Thyroid gland (tissue), 4 donors: Measurements from ENCODE around the gene AURKAIP1. TPM values are rescaled to one million over a fixed set of nuclear protein-coding genes. Genes with fewer than 3 reads are reported as not detected.
A peak's percentile ranks its signal among the peaks of the same experiment; 100 is the strongest.

Experiments
- DNase-seq, 2 donors: peaks; one replicate each; pipeline ENCODE4 v3.0.0-alpha.2; 2019
- H3K27ac ChIP-seq, 3 donors: fragments of 200-600 bp; sonication (generic); 1 replicate in 2 of 3; 2 replicates in 1 of 3; pipeline ENCODE4 v1.5.1; 2016 to 2019; ENCODE audit warnings: mild to moderate bottlenecking in 1 of 3, moderate library complexity in 1 of 3
- H3K27me3 ChIP-seq: fragments of 200-600 bp; sonication (generic); one replicate; pipeline ENCODE4 v1.5.1; 2019
- H3K36me3 ChIP-seq, 2 donors: fragments of 200-600 bp; sonication (generic); one replicate each; pipeline ENCODE4 v1.5.1; 2016 to 2019
- H3K4me1 ChIP-seq, 2 donors: fragments of 200-600 bp; sonication (generic); one replicate each; pipeline ENCODE4 v1.5.1; 2017 to 2019
- H3K4me3 ChIP-seq, 3 donors: fragments of 200-600 bp; sonication (generic); replicated peaks in 1 of 3; 1 replicate in 2 of 3; 2 replicates in 1 of 3; pipeline ENCODE4 v1.5.1; 2016; ENCODE audit warnings: mild to moderate bottlenecking in 1 of 3
- H3K9me3 ChIP-seq: fragments of 200-600 bp; sonication (generic); one replicate; pipeline ENCODE4 v1.5.1; 2017
- POLR2A ChIP-seq, 2 donors: fragments of 450-650 bp; IDR thresholded peaks; one replicate each; pipeline ENCODE4 v1.6.1; 2017; ENCODE audit warnings: antibody characterized with exemption in 2 of 2, mild to moderate bottlenecking in 2 of 2, moderate library complexity in 1 of 2
- WGBS, 2 donors: methylation state at CpG; one replicate each; pipeline ENCODE4 v1.1.5; 2017; 5-methylcytosine and 5-hydroxymethylcytosine counted together
- intact Hi-C: fragments of 100-400 bp; cut with DNase I; formaldehyde crosslinking; loops from one replicate; pipeline ENCODE4 v1.15.1; 2023
- total RNA-seq, 4 donors: library from RNA; depleted of rRNA; stranded (reverse); fragments of >200 nt; gene quantifications; one replicate each; pipeline ENCODE4 v1.2.3, GENCODE V29; 2016
- TF ChIP-seq, protein P1 (sequence below), 6 experiments: fragments of 200-600 bp in 3 of 6; fragments of 450-650 bp in 3 of 6; sonication (generic) in 3 of 6; IDR thresholded peaks; one replicate each; pipeline ENCODE4 v1.5.1; 2016 to 2019; ENCODE audit warnings: antibody characterized with exemption in 6 of 6, mild to moderate bottlenecking in 2 of 6, inconsistent platforms in 1 of 6, moderate library complexity in 1 of 6

The AURKAIP1 gene
- total RNA-seq, 4 donors from 2014 or later = 73.8 to 198 (median 105) TPM

DNA sequence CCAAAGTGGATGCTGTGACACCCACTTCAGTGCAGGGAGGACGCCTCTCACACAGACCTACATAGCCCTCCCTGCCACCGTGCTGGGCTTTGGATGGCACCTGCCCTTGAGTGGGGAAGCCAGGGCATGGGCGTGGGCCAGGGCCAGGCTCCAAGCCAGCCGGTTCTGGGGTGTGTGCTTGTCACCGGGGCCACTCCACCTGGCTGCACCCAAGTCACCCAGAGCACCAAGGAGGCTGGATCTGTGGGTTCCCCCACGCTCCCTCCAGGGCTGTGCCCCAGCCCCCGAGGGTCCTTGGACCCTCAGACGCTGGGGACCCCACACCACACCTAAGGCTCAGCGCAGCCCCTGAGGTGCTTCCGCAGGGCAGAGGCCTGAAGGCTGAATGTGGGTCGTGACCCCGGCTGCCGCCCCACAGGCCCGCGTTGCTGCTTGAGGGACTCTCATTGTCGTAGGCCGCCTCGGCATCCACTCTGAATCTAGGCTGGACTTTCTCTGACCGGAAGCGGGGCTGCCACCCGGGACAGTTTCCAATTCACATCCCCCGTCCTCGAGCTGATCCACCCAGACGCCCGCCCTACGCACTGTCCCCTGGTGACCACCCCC lies 18.1 kb downstream of the AURKAIP1 start:
- 30 to 40% methylated on average over 4 to 7 of the region's 26 CpGs for WGBS, 2 donors
- Histone ChIP-seq H3K9me3 (no peaks in the 10 kb centered on the region), H3K4me3 (no peak overlapping the region), H3K27ac (peak overlapping the region in 2 of 3 donors; percentile 86 to 87), H3K27me3 (no peaks in the 10 kb centered on the region), H3K36me3 (peaks cover 0 to 4% of the 10 kb centered on the region in 2 donors), H3K4me1 (peaks cover 43 to 85% of the 10 kb centered on the region in 2 donors)
- TF ChIP-seq, protein P1, sequence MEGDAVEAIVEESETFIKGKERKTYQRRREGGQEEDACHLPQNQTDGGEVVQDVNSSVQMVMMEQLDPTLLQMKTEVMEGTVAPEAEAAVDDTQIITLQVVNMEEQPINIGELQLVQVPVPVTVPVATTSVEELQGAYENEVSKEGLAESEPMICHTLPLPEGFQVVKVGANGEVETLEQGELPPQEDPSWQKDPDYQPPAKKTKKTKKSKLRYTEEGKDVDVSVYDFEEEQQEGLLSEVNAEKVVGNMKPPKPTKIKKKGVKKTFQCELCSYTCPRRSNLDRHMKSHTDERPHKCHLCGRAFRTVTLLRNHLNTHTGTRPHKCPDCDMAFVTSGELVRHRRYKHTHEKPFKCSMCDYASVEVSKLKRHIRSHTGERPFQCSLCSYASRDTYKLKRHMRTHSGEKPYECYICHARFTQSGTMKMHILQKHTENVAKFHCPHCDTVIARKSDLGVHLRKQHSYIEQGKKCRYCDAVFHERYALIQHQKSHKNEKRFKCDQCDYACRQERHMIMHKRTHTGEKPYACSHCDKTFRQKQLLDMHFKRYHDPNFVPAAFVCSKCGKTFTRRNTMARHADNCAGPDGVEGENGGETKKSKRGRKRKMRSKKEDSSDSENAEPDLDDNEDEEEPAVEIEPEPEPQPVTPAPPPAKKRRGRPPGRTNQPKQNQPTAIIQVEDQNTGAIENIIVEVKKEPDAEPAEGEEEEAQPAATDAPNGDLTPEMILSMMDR (IDR thresholded peaks at IDR 0.05) = no peak
- no peak for TF ChIP-seq POLR2A (IDR thresholded peaks at IDR 0.05)
- peak; percentile 74 to 75 for DNase-seq
- intact Hi-C loops = loop anchor here (5.0 kb wide), 1 partner anchor 40 kb away; no protein-coding TSS in a partner anchor

DNA sequence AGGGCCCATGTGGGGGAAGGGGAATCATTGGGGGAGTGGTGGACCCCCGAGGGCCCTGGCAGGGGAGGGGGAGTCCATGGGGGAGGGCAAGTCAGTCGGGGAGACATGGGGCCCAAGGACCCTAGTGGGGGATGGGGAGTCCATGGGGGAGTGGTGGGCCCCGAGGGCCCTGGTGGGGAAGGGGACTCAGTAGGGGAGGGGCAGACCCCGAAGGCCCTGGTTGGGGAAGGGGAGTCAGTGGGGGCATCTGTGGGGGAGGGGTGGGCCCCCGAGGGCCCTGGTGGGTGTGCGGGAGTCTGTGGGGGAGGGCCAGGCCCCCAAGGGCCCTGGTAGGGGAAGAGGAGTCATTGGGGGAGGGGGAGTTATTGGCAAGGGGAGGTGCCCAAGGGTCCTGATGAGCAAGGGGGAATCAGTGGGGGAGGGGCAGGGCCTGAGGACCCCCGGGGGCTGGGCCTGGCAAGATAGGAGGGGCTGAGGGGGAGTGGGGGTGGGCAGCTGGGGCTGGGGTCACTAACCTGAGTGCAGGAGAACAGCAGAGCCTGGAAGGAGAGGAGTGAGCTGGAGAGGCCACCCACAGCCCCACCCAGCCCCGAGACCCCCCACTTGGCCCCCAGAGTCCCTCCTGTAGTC lies 18.7 kb downstream of the AURKAIP1 start:
- TF ChIP-seq, protein P1 (IDR thresholded peaks at IDR 0.05) = no peak
- no peak for TF ChIP-seq POLR2A (IDR thresholded peaks at IDR 0.05)
- intact Hi-C loops = loop anchor here (5.0 kb wide), 1 partner anchor 39 kb away; no protein-coding TSS in a partner anchor
- Histone ChIP-seq H3K27me3 (no peaks in the 10 kb centered on the region), H3K4me1 (peaks cover 46 to 89% of the 10 kb centered on the region in 2 donors), H3K36me3 (peaks cover 0 to 4% of the 10 kb centered on the region in 2 donors), H3K4me3 (no peak overlapping the region), H3K9me3 (no peaks in the 10 kb centered on the region), H3K27ac (peak overlapping the region in 2 of 3 donors; percentile 86 to 87)
- 20 to 28% methylated on average over 5 to 8 of the region's 8 CpGs for WGBS, 2 donors
- DNase-seq = no peak

DNA sequence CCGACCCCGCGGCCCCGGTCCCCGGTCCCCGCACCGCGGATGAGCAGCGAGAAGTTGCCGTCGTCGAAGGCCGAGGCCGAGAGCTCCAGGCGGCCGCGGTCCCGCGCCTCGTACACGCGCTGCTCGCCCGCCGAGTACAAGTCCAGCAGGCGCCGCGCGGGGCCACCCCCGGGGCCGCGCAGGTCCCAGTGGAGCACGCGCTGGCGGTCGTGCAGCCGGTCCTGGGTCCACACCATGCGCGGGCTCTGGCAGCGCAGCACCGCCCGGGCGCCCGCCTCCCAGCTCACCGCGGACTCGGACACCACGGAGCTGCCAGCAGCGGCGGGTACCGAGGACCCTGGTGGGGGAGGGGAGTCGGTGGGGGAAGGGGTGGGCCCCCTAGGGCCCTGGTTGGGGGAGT lies 19.6 kb downstream of the AURKAIP1 start:
- H3K9me3 ChIP-seq = no peaks in the 10 kb centered on the region
- DNase-seq = peak in 1 of 2 donors; percentile 39
- WGBS, 2 donors = 12 to 13% methylated on average over 3 to 23 of the region's 52 CpGs
- H3K27ac ChIP-seq = no peak overlapping the region
- no peak for TF ChIP-seq POLR2A (IDR thresholded peaks at IDR 0.05)
- TF ChIP-seq, protein P1 (IDR thresholded peaks at IDR 0.05) = no peak
- intact Hi-C loops = loop anchor here (5.0 kb wide), 1 partner anchor 38 kb away; no protein-coding TSS in a partner anchor
- H3K4me3 ChIP-seq = no peak overlapping the region
- H3K36me3 ChIP-seq = peaks cover 0 to 4% of the 10 kb centered on the region in 2 donors
- peaks cover 47 to 81% of the 10 kb centered on the region in 2 donors for H3K4me1 ChIP-seq
- H3K27me3 ChIP-seq = no peaks in the 10 kb centered on the region

DNA sequence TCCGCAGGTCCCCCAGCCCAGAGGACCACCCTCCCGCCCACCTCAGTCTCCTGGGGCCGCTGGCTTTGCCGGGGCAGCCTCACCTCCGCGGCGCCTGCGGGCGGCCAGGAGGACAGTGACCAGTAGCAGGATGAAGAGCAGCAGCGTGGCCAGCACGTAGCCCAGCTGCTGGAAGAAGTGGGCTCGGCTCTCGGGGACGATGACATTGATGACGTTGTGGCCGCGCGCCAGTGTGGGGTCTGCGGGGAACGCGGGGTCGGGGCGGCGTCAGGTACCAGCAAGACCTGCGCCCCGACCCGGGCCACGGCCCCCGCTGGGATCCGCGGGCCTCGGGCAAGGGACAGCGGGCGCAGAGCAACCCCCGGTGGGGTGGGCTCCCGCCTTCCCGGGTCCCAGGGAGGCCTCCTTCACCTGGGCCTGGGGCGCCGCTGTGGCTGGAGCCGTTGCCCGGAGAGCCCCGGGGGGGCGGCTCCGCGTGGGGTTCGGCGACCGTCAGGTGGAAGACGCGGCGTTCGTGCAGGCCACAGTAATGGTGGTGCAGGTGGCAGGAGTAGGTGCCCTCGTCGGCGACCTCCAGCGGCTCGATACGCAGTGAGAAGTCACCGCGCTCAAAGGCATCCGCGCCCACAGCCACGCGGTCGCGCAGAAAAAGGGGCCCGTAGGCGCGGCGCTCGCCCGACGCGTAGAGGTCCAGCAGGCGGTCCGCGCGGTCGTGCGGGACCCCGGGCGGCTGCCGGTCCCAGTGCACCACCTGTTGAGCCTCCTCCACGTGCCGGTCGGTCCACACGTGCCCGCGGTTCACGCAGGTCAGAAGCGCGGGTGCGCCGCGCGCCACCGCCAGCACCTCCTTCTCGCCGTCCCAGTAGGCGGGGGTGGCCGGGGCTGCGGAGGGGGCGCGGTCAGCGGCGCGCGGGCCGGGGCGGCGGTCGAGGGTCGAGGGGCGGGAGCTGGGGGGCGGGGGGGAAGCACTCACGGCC lies 20.4 kb downstream of the AURKAIP1 start:
- Histone ChIP-seq H3K36me3 (peaks cover 0 to 4% of the 10 kb centered on the region in 2 donors), H3K9me3 (no peaks in the 10 kb centered on the region), H3K27me3 (no peaks in the 10 kb centered on the region), H3K4me3 (peak overlapping the region in 1 of 3 donors; percentile 4), H3K27ac (no peak overlapping the region), H3K4me1 (peaks cover 40 to 72% of the 10 kb centered on the region in 2 donors)
- DNase-seq = peak in 1 of 2 donors; percentile 2
- intact Hi-C loops = loop anchor here (5.0 kb wide), 1 partner anchor 37 kb away; no protein-coding TSS in a partner anchor
- WGBS, 2 donors = 69 to 76% methylated on average over 55 to 66 of the region's 116 CpGs
- TF ChIP-seq, protein P1 (IDR thresholded peaks at IDR 0.05) = no peak
- TF ChIP-seq POLR2A (IDR thresholded peaks at IDR 0.05) = no peak
